ELF-1 (cell line): ENCODE measurements around the gene TMEM88.
"Not testable (repeated sequence)": the region's sequence is repeated elsewhere in the genome, so short reads cannot be mapped to it uniquely, and the experiment has no call there.

Experiments
- DNase-seq: peaks from one replicate; pipeline ENCODE4 v3.0.0-alpha.2; 2016; ENCODE audit warnings: low read depth, low spot score

The TMEM88 gene

DNA sequence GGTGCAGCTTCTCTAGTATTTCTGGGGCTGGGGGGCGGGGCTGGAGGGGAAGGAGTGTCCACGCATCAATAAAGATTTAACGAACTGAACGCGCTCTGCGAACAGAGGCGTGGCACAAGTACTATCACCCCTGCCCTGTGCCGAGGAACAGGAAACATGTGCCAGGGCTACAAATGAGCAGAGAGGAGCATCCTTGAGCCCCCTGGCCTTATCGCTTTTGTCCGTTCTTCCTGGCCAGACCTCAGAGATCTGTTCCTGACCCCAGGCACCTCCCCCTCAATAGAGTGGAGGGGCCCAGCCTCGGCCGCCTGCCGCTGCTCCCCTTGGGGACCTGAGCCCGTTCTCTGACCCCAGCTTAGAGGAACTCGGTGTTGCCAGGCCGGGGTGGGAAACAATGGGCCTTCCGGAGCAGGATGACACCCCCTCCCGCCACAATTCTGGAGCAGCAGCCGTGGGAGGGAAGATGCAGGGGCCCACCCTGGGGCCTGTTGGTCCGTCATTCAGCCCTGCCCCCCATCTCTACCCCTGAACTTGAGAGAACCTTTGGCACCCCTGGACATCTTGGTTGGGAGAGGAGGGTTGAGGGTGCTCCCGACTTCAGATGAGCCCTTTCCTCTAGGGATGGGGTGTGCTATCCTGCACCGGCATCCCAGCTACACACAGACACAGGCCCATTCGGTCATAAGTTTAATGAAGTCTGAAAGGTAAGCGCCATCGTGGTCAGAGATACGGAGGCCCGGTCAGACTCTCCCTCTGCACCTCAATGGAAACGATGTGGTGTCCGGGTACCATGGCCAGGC is 1.3 kb downstream of the TMEM88 start:
- DNase-seq = peak; percentile 45

DNA sequence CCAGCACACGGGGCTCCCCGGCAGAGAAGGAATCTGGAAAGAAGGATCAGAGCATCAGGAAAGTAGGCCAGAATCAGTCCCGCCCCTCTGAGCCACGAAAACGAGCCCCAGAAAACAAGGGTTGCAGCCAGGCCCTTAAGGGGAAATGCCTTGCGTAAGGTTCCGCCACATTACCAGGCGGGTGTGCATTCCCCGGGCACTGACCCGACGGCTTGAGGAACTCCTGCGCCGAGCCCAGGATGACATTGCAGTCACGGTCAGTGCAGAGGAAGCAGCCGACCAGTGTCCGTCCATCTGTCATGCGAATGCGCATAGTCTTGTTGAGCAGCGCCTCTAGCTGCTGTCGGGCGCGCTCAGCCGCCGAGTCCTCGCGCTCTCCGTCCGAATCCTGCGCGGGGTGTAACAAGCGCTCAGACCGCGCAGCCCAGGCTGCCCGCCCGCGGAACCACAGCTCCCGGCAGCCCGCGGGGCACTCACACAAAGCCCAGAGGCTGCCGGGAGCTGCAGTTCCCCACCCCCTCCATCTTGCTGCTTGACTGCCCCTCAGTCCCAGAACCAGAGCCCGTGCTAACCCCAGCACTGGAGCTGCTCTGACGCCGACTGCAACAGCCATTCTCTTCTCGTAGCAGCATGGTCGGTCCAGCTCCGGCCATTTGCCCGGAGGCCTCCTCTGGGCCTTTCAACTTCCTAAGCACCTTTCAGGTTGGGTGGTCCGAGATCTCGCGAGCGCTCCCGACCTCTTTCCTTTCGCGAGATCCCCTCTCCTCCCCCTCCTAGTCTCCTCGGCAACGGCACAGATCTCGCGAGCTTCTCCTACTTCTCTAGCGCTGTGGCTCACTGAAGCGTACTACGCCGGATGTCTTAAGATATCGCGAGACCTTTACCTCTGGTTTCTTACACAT is 2.2 kb downstream of the TMEM88 start, which contains the start of gene NAA38:
Gene NAA38 (minus strand): TSS at position 749 of the 902 bp plus-strand sequence. CDS start 96 bp downstream, at position 653.
- peak; percentile 100 for DNase-seq

GRCh38 chr17:7857713-7858521 is 3.1 kb downstream of the TMEM88 start, which contains the start of gene CYB5D1:
Gene CYB5D1 (plus strand): TSS chr17:7858003. CDS start chr17:7858135, 132 bp downstream.
- peak; percentile 94 for DNase-seq

GRCh38 chr17:7858522-7858810 is 3.6 kb downstream of the TMEM88 start:
- peak; percentile 77 for DNase-seq

GRCh38 chr17:7859028-7859427 is 4.2 kb downstream of the TMEM88 start:
- no peak for DNase-seq

DNA sequence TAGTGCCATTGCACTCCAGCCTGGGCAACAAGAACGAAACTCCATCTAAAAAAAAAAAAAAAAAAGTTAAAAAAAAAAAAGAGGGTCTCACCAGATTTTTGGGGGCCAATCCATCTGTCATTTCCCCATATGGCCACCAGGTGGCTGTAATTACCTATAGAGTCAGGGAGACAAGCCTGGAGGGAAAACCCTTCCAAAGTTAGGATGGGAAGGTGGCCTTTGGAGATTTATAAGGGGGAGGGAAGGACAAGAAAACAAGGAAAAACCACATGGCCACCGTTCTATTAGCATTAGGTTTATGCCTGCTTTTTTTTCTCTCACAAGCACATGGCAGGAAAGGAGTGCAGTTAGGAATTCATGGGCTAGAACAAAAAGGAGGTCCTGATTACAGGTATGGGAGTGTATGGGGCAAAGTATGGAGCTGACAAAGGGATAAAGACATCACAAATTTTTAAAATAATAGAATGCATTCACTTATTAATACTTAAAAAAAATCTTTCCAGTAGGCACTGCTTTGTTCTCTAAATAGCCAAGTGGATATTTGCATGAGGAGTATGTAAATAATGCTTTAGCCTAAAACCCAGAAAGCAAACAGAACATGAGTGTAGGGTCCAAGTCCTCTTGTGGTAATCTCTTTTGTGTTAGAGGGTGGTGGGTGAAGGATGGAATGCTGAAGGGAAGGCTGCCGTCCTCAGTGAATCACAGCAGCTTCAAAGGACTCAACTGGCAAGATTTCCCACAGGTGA is 8.0 kb downstream of the TMEM88 start:
- peak; percentile 53 for DNase-seq

GRCh38 chr17:7864384-7864783 is 9.5 kb downstream of the TMEM88 start:
- DNase-seq = not testable (repeated sequence)

DNA sequence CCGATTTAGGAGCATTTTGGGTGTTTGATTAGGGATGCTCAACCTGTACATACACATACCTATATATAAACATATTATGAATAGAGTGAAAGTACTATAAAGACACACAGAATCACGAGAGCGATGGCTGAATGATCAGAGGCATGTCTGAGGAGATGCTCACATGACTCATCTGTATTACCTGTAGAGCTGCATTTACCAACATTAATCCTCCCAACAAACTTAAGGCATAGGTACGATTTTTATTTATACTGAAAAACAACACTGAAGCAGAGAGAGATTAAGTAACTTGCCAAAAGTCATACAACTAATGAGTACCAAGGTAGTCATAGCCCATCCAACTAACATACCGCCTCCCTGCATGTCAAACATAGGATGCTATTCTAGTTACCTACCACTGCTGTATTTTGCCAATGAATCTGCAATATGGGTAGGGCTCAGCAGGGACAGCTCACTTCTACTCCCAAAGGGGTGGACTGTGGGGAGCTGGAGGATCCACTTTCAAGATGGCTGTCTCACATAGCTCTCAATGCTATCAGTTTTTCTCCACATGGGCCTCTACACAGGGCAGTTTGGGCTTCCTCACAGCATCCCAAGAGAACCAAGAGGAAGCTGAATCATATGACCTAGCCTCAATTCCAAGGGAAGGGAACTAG is 10.3 kb downstream of the TMEM88 start:
- no peak for DNase-seq

- DNase-seq = no peak
These were observed 13.0 kb downstream of the TMEM88 start for GRCh38 chr17:7867881-7868329.

- DNase-seq = no peak
These were observed 18.2 kb downstream of the TMEM88 start for GRCh38 chr17:7873051-7873450.

DNA sequence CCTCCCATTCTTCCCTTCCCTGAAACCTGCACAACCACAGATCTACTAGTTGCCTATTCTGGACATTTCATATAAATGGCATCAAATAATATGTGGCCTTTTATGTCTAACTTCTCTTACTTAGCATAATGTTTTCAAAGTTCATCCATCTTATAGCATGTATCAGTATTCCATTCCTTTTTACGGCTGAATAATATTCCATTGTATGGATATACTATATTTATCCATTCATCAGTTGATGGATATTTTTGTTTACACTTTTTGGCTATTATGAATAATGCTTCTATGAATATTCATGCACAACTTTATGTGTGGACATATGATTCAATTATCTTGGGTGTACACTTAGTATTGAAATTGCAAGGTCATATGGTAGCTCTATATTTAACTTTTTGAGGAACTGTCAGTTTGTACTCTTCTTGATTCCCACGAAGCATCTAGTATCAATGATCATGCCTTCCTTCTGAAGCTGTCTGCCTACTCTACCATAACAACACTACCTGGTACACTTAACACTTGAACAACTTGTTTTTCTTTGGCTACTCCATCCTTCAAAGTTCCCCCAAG is 21.0 kb downstream of the TMEM88 start:
- DNase-seq = no peak

GRCh38 chr17:7878234-7878633 is 23.4 kb downstream of the TMEM88 start:
- DNase-seq = no peak

GRCh38 chr17:7880076-7880868 is 25.4 kb downstream of the TMEM88 start:
- no peak for DNase-seq

- no peak for DNase-seq
These were observed 26.6 kb downstream of the TMEM88 start for GRCh38 chr17:7881276-7882054.

- no peak for DNase-seq
These were observed 27.2 kb downstream of the TMEM88 start for GRCh38 chr17:7882068-7882467.

DNA sequence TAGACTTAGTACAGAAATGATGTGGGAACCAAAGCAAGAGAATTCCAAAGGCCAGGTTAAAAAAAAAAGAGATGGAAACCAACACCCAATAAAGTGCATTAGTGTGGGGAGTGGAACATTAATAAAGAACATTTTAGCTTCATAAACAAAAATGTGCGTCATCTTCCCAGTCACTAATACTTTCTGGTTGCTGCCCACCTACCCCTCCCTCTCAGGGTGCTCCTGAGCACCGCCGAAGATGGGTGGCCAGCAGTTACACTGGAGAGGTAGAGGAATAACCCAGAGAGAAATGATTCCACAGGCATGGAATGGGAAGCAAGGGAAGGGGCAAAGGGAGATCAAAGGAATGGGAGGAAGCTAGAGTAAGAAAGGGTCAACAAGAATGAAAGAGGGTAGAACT is 27.8 kb downstream of the TMEM88 start:
- DNase-seq = no peak

DNA sequence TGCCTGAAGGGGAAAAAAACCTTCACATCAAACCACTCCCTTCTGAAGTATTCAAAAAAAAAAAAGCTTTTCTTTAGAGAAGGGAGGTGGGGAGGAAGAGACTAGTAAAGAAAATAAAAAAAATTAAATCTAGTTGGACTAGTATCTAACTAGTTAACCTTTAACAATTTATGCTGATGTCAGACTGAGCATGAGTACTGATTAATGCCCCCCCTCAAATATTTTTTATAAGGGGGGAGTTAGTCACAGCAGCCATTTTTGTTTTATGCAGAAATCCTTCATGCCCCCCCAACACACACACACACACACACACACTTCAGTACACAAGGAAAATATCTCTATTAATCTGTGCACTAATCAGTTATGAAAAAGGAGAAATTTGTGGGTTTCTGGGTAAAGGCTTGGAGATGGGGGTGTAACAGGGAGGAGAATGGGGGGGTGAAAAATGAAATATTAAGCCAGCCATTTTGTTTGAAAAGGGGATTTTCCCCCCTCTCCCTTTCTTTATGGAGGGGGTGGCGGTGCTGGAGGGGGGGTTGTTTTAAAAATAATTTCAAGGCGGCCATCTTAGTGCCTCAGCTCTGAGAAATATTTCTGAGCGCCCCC is 29.0 kb downstream of the TMEM88 start:
- no peak for DNase-seq
